Measurements from ENCODE around the gene ANKLE2.
"Not testable (repeated sequence)": the region's sequence is repeated elsewhere in the genome, so short reads cannot be mapped to it uniquely, and the experiment has no call there.

ANKLE2 gene

GRCh38 chr12:132698341-132698740, 63.3 kb downstream of the ANKLE2 start:
- no peak overlapping the region for H2BK12ac ChIP-seq (ENCODE audit: low read length)
- DNase-seq = no peak
- H3K27me3 ChIP-seq (ENCODE audit: insufficient read depth, low read length) = no peaks in the 10 kb centered on the region
- no peak overlapping the region for H4K12ac ChIP-seq (ENCODE audit: low read depth, low read length)
- H2BK120ac ChIP-seq (ENCODE audit: insufficient read depth, low read length, poor library complexity) = no peak overlapping the region
- H3K27ac ChIP-seq (ENCODE audit: low read depth, low read length) = no peak overlapping the region
- H4K8ac ChIP-seq (ENCODE audit: low read depth, low read length) = no peak overlapping the region
- H3K4me2 ChIP-seq (ENCODE audit: low read length) = no peak overlapping the region
- no peak overlapping the region for H4K91ac ChIP-seq (ENCODE audit: low read depth, low read length)
- H3K4ac ChIP-seq (ENCODE audit: low read depth, low read length) = no peak overlapping the region
- H3K36me3 ChIP-seq (ENCODE audit: control insufficient read depth in 1 of 2, insufficient read depth in 2 of 2, low read length in 2 of 2) = peaks cover 32 to 40% of the 10 kb centered on the region in 2 experiments
- H3K9ac ChIP-seq (ENCODE audit: low read length) = no peak overlapping the region
- no peak overlapping the region for H2BK5ac ChIP-seq (ENCODE audit: low read depth, low read length, poor library complexity)
- no peak overlapping the region for H2AFZ ChIP-seq (ENCODE audit: insufficient read depth, low read length, poor library complexity)
- no peak overlapping the region for H3K14ac ChIP-seq (ENCODE audit: low read length)
- WGBS (ENCODE audit: extremely low coverage, insufficient coverage, insufficient read length) = no CpG with 5 or more reads among the region's 5 CpGs
- H3K79me1 ChIP-seq (ENCODE audit: low read length) = no peaks in the 10 kb centered on the region
- H3K23ac ChIP-seq (ENCODE audit: low read length) = no peak overlapping the region
- H3K4me3 ChIP-seq (ENCODE audit: low read depth, low read length) = no peak overlapping the region
- H3K79me2 ChIP-seq (ENCODE audit: control insufficient read depth, insufficient read depth, low read length, poor library complexity) = no peaks in the 10 kb centered on the region
- no peak overlapping the region for H3K18ac ChIP-seq (ENCODE audit: low read length)
- no peaks in the 10 kb centered on the region for H3K9me3 ChIP-seq (ENCODE audit: insufficient read depth, low read depth, low read length)
- H2AK5ac ChIP-seq (ENCODE audit: low read length) = no peak overlapping the region
- H3K4me1 ChIP-seq (ENCODE audit: control insufficient read depth in 1 of 2, insufficient read depth in 2 of 2, low read length in 2 of 2) = no peaks in the 10 kb centered on the region

DNA sequence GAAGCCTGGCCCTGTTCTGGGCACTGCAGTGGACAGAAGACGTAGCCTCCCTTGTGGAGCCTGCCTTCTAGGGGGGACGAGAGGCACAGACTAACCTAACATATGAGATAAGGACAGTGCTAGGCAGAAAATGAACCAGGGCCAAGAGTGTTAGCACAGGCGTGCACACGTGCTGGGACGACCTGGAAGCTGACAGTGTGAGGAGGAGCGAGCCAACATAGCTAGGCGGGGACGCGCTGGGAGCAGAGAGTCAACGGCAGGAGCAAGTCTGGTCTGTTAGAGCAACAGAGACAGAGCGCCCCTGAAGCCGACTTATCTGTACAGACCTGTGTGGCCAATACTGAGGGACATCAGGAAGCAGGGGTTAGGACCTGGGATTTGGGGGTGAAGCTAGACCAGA, 66.2 kb downstream of the ANKLE2 start:
- Histone ChIP-seq H4K12ac (ENCODE audit: low read depth, low read length) (no peak overlapping the region), H3K79me1 (ENCODE audit: low read length) (no peaks in the 10 kb centered on the region), H2BK5ac (ENCODE audit: low read depth, low read length, poor library complexity) (no peak overlapping the region), H3K23ac (ENCODE audit: low read length) (no peak overlapping the region), H2BK12ac (ENCODE audit: low read length) (no peak overlapping the region), H3K14ac (ENCODE audit: low read length) (no peak overlapping the region), H4K8ac (ENCODE audit: low read depth, low read length) (no peak overlapping the region), H3K79me2 (ENCODE audit: control insufficient read depth, insufficient read depth, low read length, poor library complexity) (no peaks in the 10 kb centered on the region), H2AFZ (ENCODE audit: insufficient read depth, low read length, poor library complexity) (no peak overlapping the region), H3K4me3 (ENCODE audit: low read depth, low read length) (no peak overlapping the region), H3K27ac (ENCODE audit: low read depth, low read length) (no peak overlapping the region), H3K9me3 (ENCODE audit: insufficient read depth, low read depth, low read length) (no peaks in the 10 kb centered on the region), H3K27me3 (ENCODE audit: insufficient read depth, low read length) (no peaks in the 10 kb centered on the region), H4K91ac (ENCODE audit: low read depth, low read length) (no peak overlapping the region), H2AK5ac (ENCODE audit: low read length) (no peak overlapping the region), H3K18ac (ENCODE audit: low read length) (no peak overlapping the region), H3K4me1 (ENCODE audit: control insufficient read depth in 1 of 2, insufficient read depth in 2 of 2, low read length in 2 of 2) (no peaks in the 10 kb centered on the region), H3K4ac (ENCODE audit: low read depth, low read length) (no peak overlapping the region), H3K9ac (ENCODE audit: low read length) (no peak overlapping the region), H2BK120ac (ENCODE audit: insufficient read depth, low read length, poor library complexity) (no peak overlapping the region), H3K4me2 (ENCODE audit: low read length) (no peak overlapping the region), H3K36me3 (ENCODE audit: control insufficient read depth in 1 of 2, insufficient read depth in 2 of 2, low read length in 2 of 2) (peaks cover 20 to 22% of the 10 kb centered on the region in 2 experiments)
- WGBS (ENCODE audit: extremely low coverage, insufficient coverage, insufficient read length) = no CpG with 5 or more reads among the region's 12 CpGs
- DNase-seq = no peak

DNA sequence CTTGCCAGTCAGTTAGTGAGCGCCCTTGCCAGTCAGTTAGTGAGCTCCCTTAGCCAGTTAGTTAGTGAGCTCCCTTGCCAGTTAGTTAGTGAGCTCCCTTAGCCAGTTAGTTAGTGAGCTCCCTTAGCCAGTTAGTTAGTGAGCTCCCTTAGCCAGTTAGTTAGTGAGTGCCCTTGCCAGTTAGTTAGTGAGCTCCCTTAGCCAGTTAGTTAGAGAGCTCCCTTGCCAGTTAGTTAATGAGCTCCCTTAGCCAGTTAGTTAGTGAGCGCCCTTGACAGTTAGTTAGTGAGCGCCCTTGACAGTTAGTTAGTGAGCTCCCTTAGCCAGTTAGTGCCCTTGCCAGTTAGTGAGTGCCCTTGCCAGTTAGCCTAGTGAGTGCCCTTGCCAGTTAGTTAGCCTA, 66.7 kb downstream of the ANKLE2 start:
- H3K27ac ChIP-seq (ENCODE audit: low read depth, low read length); H3K9me3 ChIP-seq (ENCODE audit: insufficient read depth, low read depth, low read length); DNase-seq; H3K4ac ChIP-seq (ENCODE audit: low read depth, low read length); H3K23ac ChIP-seq (ENCODE audit: low read length); H3K4me3 ChIP-seq (ENCODE audit: low read depth, low read length); H4K8ac ChIP-seq (ENCODE audit: low read depth, low read length); H3K9ac ChIP-seq (ENCODE audit: low read length); H3K18ac ChIP-seq (ENCODE audit: low read length); H2AK5ac ChIP-seq (ENCODE audit: low read length); H3K4me1 ChIP-seq (ENCODE audit: control insufficient read depth in 1 of 2, insufficient read depth in 2 of 2, low read length in 2 of 2); H4K91ac ChIP-seq (ENCODE audit: low read depth, low read length); H3K14ac ChIP-seq (ENCODE audit: low read length); H3K79me2 ChIP-seq (ENCODE audit: control insufficient read depth, insufficient read depth, low read length, poor library complexity); H4K12ac ChIP-seq (ENCODE audit: low read depth, low read length); H3K27me3 ChIP-seq (ENCODE audit: insufficient read depth, low read length); H3K79me1 ChIP-seq (ENCODE audit: low read length); H2BK12ac ChIP-seq (ENCODE audit: low read length); H2AFZ ChIP-seq (ENCODE audit: insufficient read depth, low read length, poor library complexity); H3K4me2 ChIP-seq (ENCODE audit: low read length); H2BK120ac ChIP-seq (ENCODE audit: insufficient read depth, low read length, poor library complexity); H2BK5ac ChIP-seq (ENCODE audit: low read depth, low read length, poor library complexity): not testable (repeated sequence)
- peaks cover 20 to 23% of the 10 kb centered on the region in 2 experiments for H3K36me3 ChIP-seq (ENCODE audit: control insufficient read depth in 1 of 2, insufficient read depth in 2 of 2, low read length in 2 of 2)
- WGBS (ENCODE audit: extremely low coverage, insufficient coverage, insufficient read length) = no CpG with 5 or more reads among the region's 3 CpGs

DNA sequence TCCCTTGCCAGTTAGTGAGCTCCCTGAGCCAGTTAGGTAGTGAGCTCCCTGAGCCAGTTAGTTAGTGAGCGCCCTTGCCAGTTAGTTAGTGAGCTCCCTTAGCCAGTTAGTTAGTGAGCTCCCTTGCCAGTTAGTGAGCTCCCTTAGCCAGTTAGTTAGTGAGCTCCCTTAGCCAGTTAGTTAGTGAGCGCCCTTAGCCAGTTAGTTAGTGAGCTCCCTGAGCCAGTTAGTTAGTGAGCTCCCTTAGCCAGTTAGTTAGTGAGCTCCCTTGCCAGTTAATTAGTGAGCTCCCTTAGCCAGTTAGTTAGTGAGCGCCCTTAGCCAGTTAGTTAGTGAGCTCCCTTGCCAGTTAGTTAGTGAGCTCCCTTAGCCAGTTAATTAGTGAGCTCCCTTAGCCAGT, 69.6 kb downstream of the ANKLE2 start:
- H3K9ac ChIP-seq (ENCODE audit: low read length); H3K4ac ChIP-seq (ENCODE audit: low read depth, low read length); H3K9me3 ChIP-seq (ENCODE audit: insufficient read depth, low read depth, low read length); H2AFZ ChIP-seq (ENCODE audit: insufficient read depth, low read length, poor library complexity); H4K12ac ChIP-seq (ENCODE audit: low read depth, low read length); H3K4me1 ChIP-seq (ENCODE audit: control insufficient read depth in 1 of 2, insufficient read depth in 2 of 2, low read length in 2 of 2); H4K91ac ChIP-seq (ENCODE audit: low read depth, low read length); H3K23ac ChIP-seq (ENCODE audit: low read length); H2BK5ac ChIP-seq (ENCODE audit: low read depth, low read length, poor library complexity); H3K79me1 ChIP-seq (ENCODE audit: low read length); H3K27ac ChIP-seq (ENCODE audit: low read depth, low read length); H3K18ac ChIP-seq (ENCODE audit: low read length); H3K14ac ChIP-seq (ENCODE audit: low read length); DNase-seq; H3K79me2 ChIP-seq (ENCODE audit: control insufficient read depth, insufficient read depth, low read length, poor library complexity); H3K4me2 ChIP-seq (ENCODE audit: low read length); H2BK120ac ChIP-seq (ENCODE audit: insufficient read depth, low read length, poor library complexity); H2BK12ac ChIP-seq (ENCODE audit: low read length); H4K8ac ChIP-seq (ENCODE audit: low read depth, low read length); H3K4me3 ChIP-seq (ENCODE audit: low read depth, low read length); H2AK5ac ChIP-seq (ENCODE audit: low read length); H3K27me3 ChIP-seq (ENCODE audit: insufficient read depth, low read length): not testable (repeated sequence)
- peaks cover 8 to 15% of the 10 kb centered on the region in 2 experiments for H3K36me3 ChIP-seq (ENCODE audit: control insufficient read depth in 1 of 2, insufficient read depth in 2 of 2, low read length in 2 of 2)
- no CpG with 5 or more reads among the region's 3 CpGs for WGBS (ENCODE audit: extremely low coverage, insufficient coverage, insufficient read length)

Data from trophoblast cell (in vitro differentiated cells and primary cell).